Activated T-cell treated with anti-CD3 and anti-CD28 coated beads for 48 hours (primary cell): ENCODE measurements around the gene PRDM9.
"Not testable (repeated sequence)": the region's sequence is repeated elsewhere in the genome, so short reads cannot be mapped to it uniquely, and the experiment has no call there.

Experiments
- DNase-seq: peaks from one replicate; pipeline ENCODE4 v3.0.0-alpha.2; 2020; ENCODE audit warnings: low read depth

PRDM9 gene

DNA sequence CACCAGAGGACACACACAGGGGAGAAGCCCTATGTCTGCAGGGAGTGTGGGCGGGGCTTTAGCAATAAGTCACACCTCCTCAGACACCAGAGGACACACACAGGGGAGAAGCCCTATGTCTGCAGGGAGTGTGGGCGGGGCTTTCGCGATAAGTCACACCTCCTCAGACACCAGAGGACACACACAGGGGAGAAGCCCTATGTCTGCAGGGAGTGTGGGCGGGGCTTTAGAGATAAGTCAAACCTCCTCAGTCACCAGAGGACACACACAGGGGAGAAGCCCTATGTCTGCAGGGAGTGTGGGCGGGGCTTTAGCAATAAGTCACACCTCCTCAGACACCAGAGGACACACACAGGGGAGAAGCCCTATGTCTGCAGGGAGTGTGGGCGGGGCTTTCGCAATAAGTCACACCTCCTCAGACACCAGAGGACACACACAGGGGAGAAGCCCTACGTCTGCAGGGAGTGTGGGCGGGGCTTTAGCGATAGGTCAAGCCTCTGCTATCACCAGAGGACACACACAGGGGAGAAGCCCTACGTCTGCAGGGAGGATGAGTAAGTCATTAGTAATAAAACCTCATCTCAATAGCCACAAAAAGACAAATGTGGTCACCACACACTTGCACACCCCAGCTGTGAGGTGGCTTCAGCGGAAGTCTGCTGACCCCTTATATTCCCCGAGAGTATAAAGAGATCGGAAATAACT is 20.0 kb downstream of the PRDM9 start:
- DNase-seq, result not testable (repeated sequence)

DNA sequence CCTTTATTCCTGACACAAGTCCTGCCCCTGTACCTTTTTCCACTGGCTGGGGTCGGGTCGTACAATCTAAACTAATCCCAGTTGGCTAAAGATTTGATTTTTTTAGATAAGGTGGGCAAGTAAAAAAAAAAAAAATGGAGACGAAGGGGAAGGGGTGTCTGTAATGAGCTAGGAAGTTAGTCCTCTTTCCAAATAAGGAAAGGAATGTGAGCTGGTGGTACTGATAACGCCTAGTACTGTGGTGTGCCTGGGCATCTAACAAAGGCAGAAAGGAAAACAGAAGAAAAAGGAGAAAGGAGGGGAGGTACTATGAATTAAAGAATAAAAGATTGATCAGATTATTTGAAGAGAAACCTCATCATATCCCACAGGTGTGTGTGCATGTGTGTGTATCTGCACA is 21.3 kb downstream of the PRDM9 start:
- DNase-seq, result no peak

DNA sequence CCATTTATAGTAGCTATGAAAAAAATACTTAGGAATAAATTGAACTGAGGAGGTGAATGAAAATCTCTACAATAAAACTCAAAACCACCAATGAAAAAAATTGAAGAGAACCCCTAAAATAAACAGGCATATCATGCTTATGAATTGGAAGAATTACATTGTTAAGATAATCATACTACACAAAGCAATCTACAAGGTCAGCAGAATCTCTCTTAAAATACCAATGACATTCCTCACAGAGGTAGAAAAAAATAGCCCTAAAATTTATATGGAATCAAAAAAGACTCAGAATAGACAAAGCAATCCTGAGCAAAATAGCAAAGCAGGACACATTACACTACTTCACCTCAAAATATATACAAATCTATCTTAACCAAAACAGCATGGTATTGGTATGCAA is 23.2 kb downstream of the PRDM9 start:
- no peak for DNase-seq

DNA sequence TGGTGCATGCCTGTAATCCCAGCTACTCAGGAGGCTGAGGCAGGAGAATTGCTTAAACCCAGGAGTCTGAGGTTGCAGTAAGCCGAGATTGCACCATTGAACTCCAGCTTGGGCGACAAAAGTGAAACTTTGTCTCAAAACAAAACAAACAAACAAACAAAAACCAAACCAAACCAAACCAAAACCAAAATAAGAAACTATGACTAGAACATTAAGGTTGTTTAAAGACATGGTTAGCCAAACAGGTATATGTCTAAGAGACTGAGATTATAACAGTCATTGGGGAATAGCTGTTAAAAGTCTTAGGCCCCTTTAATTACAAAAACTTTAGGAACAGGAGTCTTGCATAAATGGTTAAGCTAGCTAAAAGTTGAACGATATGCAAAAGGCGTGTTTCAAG is 63.6 kb downstream of the PRDM9 start:
- no peak for DNase-seq
